Stimulated activated CD8-positive, alpha-beta memory T cell treated with anti-CD3 and anti-CD28 coated beads, Interleukin-7, amount 100 ng/mL, for 24 hours (primary cell): ENCODE data around the gene CYP4F8.
"Not testable (repeated sequence)": the region's sequence is repeated elsewhere in the genome, so short reads cannot be mapped to it uniquely, and the experiment has no call there.

ENCODE experiments used
- DNase-seq: peaks from one replicate; pipeline ENCODE4 v3.0.0-alpha.2; 2020; ENCODE audit warnings: low read depth

Gene CYP4F8

DNA sequence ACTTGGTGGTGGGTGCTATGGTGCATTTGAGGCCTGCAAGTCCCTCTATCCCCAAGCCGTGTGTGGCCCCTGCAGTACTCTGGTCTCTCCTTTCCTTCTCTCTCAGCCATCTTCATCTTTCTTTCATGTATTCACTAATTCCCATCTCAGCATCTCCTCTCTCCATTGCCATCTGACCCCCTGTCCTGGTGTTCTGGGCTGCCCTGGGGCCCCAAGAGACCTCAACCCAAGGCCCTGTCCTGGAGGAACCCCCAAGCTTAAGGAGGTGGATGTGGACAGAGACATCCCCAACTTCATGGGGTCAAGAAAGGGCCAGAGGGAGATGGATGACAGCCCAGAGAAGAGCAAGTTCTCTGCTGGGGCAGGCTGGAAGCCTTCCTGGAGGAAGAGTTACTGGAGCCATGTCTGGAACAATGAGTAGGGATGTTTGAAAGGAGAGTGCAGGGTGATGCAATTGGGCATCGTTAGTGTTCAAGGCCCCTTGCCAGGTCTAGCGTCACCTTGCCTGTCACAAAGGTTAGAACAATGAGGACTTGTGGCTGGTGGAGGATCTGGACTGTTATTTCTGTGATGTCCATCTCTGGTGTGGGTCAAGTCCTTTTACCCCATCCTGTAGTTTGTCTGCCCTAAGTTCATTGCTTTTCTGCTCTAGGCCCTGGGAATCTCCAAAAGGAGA, 29.2 kb downstream of the CYP4F8 start:
- DNase-seq: no peak

DNA sequence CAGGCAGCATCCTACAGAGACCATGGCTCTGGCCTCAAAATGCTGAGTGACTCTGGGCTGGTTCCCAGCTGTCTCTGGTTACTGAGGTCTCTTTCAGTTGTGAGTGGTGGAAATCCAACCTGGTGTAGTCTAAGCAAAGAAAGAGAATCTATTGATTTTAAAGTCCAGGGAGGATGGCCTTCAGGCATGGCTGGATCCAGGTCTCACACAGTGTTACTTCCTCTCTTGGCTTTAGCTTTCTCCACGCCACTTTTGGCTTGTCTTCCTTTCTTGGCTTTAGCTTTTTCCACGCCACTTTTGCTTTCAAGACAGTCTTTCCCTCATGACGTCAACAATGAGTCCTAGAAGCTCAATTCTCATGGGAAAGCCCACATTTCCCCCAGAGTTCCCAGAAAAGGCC, 29.8 kb downstream of the CYP4F8 start:
- DNase-seq: no peak

DNA sequence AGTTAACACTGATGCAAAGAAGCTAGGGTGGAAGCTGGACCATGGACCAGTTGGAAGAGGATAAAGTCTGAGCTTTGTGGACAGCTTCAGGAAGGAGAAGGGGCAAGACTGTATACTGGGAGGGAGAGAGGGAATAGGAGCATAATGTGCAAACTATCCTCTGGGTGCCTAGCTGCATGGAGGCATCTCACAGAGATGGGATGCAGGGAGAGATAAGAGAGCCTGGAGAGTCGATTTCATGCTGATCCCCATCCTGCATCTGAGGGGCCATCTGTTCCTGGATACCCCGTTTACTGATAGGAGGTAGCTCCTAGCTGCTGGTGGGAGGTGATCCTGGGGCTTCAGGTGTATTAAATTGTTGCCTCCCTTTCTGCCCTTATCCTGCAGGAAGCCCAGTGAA, 34.5 kb downstream of the CYP4F8 start:
- DNase-seq: no peak

DNA sequence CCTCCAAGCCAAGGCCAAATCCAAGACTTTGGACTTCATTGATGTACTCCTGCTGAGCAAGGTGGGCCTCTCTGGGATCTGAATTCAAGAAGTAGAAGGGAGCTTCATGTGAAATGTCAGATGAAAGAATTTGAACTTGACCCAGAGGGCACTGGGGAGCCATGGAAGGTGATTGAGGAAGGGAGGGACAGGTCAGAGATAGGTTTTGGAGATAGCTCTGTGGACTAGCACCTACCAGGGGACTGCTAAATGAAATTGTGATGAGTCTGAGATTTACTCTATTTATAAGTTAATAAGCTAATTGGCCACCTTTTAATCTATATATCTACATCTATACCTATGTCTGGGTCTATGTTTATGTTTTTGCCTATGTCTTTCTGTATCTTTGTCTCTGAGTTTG, 35.1 kb downstream of the CYP4F8 start:
- DNase-seq: not testable (repeated sequence)

DNA sequence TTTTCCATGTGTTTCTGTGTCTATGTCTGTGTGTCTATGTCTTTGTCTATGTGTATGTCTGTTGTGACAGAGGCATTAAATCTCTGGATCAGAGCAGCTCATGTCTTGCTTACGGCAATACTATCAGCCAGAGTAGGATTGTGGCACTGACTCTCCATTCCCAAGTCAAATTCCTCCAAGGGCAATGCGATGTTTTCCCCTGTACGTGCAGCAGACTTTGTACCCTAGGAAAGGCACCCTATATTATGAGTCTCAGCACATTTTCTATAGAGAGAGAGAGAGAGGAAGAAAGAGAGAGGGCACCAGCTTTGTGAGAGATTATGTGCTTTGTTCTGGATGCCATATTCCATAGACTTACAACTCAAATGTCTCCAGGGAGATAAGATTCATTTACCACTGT, 36.8 kb downstream of the CYP4F8 start:
- no peak for DNase-seq

DNA sequence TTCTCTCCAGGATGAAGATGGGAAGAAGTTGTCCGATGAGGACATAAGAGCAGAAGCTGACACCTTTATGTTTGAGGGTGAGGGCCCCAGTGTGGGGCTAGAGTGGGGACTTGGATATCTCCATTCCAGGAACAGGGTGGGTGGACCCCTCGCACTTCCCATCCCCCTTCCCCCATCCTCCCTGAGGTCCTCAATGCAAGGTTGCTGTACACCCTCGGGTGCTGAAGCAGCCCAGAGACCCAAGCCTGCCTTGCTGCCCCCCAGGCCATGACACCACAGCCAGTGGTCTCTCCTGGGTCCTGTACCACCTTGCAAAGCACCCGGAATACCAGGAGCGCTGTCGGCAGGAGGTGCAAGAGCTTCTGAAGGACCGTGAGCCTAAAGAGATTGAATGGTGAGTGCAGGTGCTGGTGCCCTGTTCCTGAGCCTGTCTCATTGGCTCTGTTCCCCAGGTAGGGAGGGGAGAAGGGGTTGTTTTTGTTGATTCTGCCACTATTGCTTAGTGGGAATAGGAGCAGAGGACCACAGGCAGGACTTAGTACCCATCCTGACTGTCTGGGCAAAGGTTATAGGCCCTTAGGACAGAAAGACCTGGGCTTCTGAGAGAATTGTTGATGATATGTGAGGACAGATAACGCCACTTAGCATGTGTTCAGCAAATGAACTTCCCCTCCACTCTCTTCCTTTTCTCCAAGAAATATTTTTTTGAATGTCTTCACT, 37.7 kb downstream of the CYP4F8 start:
- DNase-seq: no peak

DNA sequence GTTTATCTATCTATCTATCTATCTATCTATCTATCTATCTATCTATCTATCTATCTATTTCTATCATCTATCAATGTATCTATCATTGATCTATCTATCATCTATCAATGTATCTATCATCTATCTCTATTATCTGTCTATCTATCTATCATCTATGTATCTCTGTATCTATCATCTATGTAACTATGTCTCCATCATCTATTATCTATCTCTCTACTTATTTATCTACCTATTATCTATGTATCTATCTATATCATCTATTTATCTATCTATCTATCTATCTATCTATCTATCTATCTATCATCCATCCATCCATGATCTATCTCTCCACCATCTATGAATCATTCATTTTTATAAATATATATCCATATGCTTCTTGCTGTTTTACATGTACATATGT, 41.4 kb downstream of the CYP4F8 start:
- no peak for DNase-seq

DNA sequence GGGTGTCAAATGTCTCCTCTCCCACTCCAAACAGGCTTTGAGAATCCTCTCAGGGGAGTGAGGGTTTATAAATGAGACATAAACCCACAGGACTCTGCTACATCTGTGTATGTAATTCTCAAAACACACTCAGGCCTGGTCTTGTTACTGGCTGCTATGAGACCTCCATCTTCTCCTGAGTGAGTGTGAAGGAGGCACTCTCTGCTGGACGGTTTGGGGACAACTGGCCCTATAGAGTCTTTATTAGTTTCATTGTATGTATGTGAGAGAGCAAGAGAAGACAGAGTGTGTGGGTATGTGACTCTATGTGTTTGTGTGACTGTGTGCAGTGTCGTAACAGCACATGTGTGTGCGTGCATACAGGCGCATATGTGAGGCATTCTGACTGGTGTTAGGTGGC, 48.2 kb downstream of the CYP4F8 start:
- DNase-seq: no peak

DNA sequence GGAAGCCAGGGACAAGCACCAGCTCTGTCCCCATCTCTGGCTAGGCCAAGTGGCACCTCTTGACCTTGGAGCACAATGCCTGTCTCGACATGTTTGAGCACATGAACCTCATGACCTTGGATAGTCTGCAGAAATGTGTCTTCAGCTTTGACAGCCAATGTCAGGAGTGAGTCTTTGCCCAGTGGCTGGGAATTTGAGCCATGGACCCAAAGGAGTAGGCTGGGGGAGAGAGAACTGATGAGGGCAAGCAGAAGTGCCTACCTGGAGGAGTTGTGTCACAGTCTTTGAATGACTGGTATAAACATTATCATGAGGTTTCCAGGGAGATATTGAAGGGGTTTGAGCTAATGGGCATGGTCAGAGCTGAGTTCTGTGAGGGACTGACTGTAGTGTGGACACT, 51.2 kb downstream of the CYP4F8 start:
- DNase-seq: no peak

DNA sequence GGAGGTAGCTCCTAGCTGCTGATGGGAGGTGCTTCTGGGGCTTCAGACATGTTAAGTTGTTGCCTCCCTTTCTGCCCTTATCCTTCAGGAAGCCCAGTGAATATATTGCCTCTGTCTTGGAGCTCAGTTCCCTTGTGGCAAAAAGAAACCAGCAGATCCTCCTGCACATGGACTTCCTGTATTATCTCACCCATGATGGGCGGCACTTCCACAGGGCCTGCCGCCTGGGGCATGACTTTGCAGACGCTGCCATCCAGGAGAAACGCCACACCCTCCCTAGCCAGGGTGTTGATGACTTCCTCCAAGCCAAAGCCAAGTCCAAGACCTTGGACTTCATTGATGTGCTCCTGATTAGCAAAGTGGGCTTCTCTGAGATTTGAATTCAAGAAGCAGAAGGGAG, 51.9 kb downstream of the CYP4F8 start:
- no peak for DNase-seq

DNA sequence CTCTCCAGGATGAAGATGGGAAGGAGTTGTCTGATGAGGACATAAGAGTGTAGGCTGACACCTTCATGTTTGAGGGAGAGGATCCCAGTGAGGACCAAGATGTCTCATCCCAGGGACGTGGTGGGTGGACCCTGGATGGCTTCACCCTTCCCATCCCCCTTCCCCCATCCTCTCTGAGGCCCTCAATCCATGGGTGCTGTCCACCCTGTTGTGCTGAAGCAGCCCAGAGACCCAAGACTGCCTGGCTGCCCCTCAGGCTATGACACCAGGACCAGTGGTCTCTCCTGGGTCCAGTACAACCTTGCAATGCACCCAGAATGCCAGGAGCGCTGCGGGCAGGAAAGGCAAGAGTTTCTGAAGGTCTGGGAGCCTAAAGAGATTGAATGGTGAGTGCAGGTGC, 54.4 kb downstream of the CYP4F8 start:
- no peak for DNase-seq

DNA sequence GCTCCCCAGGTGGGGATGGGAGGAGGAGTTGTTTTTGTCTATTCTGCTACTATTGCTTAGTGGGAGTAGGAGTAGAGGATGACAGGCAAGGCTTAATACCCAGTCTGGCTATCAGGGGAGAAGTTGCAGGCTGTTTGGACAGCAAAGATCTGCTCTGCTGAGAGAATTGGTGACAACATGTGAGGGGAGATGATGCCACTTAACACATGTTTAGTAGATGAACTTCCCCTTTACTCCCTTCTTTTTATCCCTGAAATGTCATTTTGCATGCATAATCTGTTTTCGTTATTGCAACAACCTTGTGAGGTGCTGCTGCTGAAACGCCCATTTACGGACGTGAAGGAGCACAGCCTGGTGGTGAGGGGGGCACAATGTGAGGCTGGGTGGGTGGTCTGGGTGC, 54.9 kb downstream of the CYP4F8 start:
- no peak for DNase-seq

DNA sequence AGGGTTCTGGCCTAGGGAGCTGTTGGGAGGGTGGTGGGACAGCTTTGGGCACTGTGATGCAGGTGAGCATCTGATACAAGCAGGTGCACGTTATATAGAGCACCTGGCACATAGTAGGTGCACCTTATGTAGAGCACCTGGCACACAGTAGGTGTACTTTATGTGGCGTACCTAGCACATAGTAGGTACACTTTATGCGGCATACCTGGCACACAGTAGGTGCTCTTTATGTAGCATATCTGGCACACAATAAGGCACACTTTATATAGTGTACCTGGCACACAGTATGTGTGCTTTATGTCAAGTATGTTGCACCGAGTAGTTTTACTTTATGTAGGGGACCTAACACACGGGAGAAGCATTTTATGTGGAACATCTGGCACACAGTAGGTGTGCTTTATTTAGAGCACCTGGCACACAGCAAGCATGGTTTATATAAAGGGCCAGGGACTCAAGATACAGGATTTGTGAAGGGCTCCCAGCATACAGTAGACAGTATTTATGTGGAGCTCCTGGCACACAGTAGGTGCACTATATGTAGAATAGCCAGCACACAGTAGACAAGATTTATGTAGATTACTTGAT, 56.3 kb downstream of the CYP4F8 start:
- no peak for DNase-seq

DNA sequence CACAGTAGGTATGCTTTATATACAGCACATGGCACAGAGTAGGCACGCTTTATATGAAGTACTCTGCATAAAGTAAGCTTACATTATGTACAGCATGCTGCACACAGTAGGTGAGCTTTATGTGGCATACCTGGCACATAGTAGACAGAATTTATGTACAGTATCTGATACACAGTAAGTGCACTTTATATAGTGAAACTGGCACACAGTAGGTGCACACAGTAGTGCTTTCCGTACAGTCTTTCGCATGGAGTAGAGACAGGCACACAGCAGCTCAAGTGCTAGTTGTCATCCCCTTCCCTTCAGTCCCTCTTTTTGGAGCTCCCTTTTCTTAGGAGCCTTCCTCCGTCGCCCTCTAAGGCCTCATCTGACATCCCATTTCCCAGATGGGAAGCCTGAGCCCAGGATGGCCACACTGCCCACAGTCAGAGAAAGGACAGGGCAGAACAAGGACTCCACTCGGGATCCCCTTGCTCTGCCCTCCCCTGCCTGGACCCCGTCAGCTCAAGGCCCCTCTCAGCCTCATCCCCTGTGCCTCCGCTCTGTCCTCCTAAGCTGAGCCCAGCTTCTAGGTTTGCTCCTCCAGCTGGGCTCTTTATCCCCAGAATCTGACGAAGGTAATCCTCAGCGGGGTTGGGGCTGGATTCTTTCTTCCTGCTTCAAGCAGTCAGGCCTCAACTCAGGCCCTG, 57.0 kb downstream of the CYP4F8 start:
- no peak for DNase-seq

DNA sequence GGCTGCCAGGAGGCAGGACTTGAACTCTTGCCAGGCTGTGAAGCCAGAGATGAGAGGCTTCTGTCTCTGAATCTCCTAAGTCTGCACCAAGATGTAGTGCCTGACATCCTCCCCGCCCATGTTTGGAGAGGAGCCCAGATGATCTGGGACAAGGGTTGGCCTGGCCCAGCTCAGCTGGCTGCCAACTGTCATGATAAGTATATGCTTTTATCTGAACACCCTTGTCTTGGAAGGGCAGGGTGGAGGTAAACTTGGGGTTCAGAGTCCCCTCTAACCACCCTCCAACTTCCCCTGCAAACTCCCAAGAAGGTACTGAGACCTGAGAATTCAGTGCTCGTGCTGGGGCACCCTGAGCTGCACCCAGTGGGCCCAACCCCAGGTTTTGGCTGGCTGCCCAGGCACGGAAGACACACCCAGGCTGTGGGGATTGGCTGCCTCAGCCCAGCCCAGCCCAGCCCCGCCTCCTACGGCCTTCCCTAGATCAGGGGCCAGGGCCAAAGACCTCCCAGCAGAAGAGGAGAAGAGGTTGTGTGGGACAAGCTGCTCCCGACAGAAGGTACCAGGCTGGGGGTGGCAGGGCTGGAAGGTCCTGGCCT, 57.7 kb downstream of the CYP4F8 start, which contains the start of gene CYP4F12:
CYP4F12 (plus strand) TSS at position 508 of the 596 bp plus-strand sequence. CDS start 443 bp downstream, outside the sequence.
- DNase-seq: no peak

DNA sequence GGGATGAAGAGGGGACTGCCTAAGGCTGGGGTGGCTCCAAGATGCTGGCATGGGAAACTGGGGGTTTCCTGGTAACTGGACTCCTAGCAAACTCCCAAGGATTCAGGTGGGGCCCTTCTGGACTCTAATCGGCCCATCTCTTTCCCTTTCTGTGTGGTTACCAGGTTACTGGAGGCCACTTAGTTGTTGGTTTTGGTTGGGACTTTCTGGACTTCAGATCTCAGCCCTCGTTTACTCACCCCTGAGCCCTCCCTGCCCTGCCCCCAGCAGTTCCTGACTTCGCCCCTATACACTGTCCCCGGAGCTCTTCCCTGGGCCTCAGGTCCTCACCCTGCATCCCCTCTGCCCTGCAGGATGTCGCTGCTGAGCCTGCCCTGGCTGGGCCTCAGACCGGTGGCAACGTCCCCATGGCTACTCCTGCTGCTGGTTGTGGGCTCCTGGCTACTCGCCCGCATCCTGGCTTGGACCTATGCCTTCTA, 58.2 kb downstream of the CYP4F8 start:
- DNase-seq: no peak

DNA sequence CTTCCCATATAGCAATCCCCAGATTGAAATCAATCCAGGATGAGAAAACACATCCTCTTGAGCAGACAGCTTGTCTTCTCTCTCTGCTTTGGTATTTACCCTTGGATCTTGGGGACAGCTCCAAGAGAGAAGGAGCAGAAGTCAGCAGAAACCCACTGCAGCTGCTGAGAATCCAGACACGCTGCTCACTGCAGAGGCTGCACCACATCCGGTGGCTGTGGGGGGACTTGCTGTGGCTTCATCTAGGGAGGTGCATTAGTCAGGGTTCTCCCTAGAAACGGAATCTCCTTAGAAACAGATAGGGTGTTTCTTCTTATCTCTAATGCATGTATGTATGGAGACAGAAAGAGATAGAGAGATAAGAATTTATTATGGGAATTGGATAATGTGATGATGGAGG, 60.5 kb downstream of the CYP4F8 start:
- DNase-seq: no peak

DNA sequence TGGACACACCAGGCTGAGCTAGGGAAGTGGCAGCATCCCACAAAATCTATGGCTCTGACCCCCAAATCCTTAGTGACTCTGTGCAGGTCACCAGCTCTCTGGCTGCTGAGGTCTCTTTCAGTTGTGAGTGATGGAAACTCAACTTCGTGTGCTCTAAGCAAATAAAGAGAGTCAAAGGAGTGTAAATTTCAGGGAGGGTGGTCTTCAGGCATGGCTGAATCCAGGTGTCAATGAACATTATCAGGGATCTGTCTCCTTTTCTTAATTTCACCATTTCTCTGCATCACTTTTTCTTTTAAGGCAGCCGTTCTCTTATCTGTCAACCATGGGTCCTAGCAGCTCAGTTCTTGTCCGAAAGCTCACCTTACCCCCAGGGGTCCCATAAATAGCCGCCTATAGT, 64.1 kb downstream of the CYP4F8 start:
- no peak for DNase-seq

DNA sequence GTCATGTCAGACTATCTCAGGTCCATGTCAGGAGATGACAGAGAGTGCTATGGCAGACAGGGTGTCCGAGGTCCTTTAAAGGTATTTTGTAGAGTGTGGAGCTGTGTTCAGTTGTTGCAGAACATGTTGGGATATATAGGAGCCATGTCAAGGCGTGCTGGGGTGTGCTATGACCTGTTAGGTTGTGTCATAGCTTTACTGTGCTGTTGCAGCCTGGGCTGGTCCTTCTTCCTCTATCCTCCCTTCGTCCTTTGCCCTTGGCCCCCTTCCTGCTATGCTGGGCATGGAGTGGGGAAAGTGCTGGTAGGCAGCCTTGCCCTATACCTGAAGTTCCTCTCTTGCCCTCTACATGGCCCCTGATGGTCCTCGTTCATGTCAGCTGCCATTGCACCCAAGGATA, 64.8 kb downstream of the CYP4F8 start:
- not testable (repeated sequence) for DNase-seq
